Subcutaneous abdominal adipose tissue (tissue), 5 donors: ENCODE results near the gene TMEM109.

Experiments
- H3K27ac ChIP-seq: one replicate; pipeline ENCODE4 v1.7.0; 2013; ENCODE audit warnings: low read depth, mild to moderate bottlenecking, inconsistent platforms, low read length, moderate library complexity
- H3K27me3 ChIP-seq, 5 donors: one replicate each; pipeline ENCODE4 v1.7.0; 2013; ENCODE audit warnings: low read length in 5 of 5, inconsistent platforms in 1 of 5; ENCODE audit not compliant: control insufficient read depth in 5 of 5, insufficient read depth in 4 of 5
- H3K36me3 ChIP-seq, 5 donors: one replicate each; pipeline ENCODE4 v1.7.0; 2013; ENCODE audit warnings: low read length in 5 of 5; ENCODE audit not compliant: control insufficient read depth in 5 of 5, insufficient read depth in 5 of 5
- H3K4me1 ChIP-seq, 5 donors: one replicate each; pipeline ENCODE4 v1.7.0; 2013; ENCODE audit warnings: low read length in 5 of 5, mild to moderate bottlenecking in 3 of 5, moderate library complexity in 1 of 5; ENCODE audit not compliant: control insufficient read depth in 5 of 5, insufficient read depth in 5 of 5
- H3K4me3 ChIP-seq, 5 donors: one replicate each; pipeline ENCODE4 v1.7.0; 2013; ENCODE audit warnings: low read length in 5 of 5, low read depth in 1 of 5
- H3K9ac ChIP-seq, 5 donors: one replicate each; pipeline ENCODE4 v1.7.0; 2013; ENCODE audit warnings: low read length in 5 of 5, mild to moderate bottlenecking in 4 of 5, moderate library complexity in 3 of 5
- H3K9me3 ChIP-seq, 5 donors: one replicate each; pipeline ENCODE4 v1.7.0; 2013; ENCODE audit warnings: low read length in 5 of 5; ENCODE audit not compliant: control insufficient read depth in 5 of 5
- donor health status: healthy.
- donor health status: healthy.
- donor health status: healthy.
- donor health status: healthy.
- donor health status: healthy.

The TMEM109 gene

GRCh38 chr11:60899046-60899936, 14.7 kb upstream of the TMEM109 start:
- Histone ChIP-seq H3K4me3 (no peak overlapping the region), H3K4me1 (peaks cover 0 to 9% (median 6%) of the 10 kb centered on the region in 5 donors), H3K9me3 (no peaks in the 10 kb centered on the region), H3K27me3 (no peaks in the 10 kb centered on the region), H3K36me3 (peaks cover 36 to 91% (median 84%) of the 10 kb centered on the region in 5 donors), H3K27ac (no peak overlapping the region), H3K9ac (no peak overlapping the region)

DNA sequence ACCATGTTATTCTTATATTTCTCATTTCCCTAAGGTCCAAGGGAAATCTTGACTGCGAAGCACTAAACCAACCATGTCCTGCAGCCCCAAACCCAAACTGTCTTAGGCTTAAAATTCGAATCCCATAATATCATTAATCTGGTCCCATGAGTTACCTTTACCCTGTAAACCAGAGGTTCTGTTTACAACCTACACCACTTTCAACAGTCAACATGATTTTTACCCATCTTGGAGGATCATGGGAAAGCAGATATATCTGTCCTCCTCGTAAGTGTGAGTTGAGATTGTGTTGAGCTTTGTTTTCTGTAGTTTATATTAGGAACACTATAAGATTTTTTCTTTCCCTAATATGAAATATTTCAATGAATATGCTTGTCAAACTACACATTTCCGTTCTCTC, 14.0 kb upstream of the TMEM109 start:
- H3K27me3 ChIP-seq = no peaks in the 10 kb centered on the region
- H3K36me3 ChIP-seq = peaks cover 29 to 84% (median 77%) of the 10 kb centered on the region in 5 donors
- H3K9me3 ChIP-seq = no peaks in the 10 kb centered on the region
- no peak overlapping the region for H3K4me3 ChIP-seq
- H3K9ac ChIP-seq = no peak overlapping the region
- H3K27ac ChIP-seq = no peak overlapping the region
- H3K4me1 ChIP-seq = peaks cover 4 to 15% (median 12%) of the 10 kb centered on the region in 5 donors

- H3K27ac ChIP-seq = no peak overlapping the region
- H3K27me3 ChIP-seq = no peaks in the 10 kb centered on the region
- H3K9me3 ChIP-seq = no peaks in the 10 kb centered on the region
- peaks cover 26 to 76% (median 70%) of the 10 kb centered on the region in 5 donors for H3K36me3 ChIP-seq
- no peak overlapping the region for H3K4me3 ChIP-seq
- H3K4me1 ChIP-seq = peaks cover 12 to 17% (median 16%) of the 10 kb centered on the region in 5 donors
- H3K9ac ChIP-seq = no peak overlapping the region
Observed at GRCh38 chr11:60900673-60901404, 13.1 kb upstream of the TMEM109 start.

DNA sequence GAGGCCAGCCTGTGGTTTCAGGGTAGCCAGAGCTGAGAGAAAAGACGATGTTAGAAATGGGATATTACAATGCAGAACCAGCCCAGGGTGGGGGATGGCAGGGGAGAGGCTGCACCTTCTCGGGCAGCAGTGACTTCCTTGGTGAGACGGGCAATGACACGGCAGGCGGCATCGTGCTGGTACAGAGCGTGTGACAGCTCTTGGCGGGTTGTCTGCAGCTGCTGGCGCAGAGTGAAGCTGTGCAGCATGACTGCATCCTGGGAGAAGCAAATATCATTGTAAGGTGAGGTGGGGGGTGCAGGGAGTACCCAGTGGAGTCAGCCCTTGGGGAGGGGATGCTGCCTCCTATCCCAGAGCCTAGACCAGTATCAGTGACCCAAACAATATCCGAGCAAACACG, 11.3 kb upstream of the TMEM109 start:
- Histone ChIP-seq H3K27ac (no peak overlapping the region), H3K9ac (no peak overlapping the region), H3K36me3 (peaks cover 15 to 58% (median 54%) of the 10 kb centered on the region in 5 donors)

GRCh38 chr11:60905047-60905446, 8.9 kb upstream of the TMEM109 start:
- H3K9ac ChIP-seq = peak overlapping the region; percentile 41 to 94 (median 86)
- H3K9me3 ChIP-seq = no peaks in the 10 kb centered on the region
- H3K27me3 ChIP-seq = peaks cover 0 to 4% (median 0%) of the 10 kb centered on the region in 5 donors
- peaks cover 10 to 39% (median 36%) of the 10 kb centered on the region in 5 donors for H3K36me3 ChIP-seq
- peaks cover 16 to 30% (median 24%) of the 10 kb centered on the region in 5 donors for H3K4me1 ChIP-seq
- H3K4me3 ChIP-seq = peak overlapping the region in 4 of 5 donors; percentile 73 to 95 (median 86)
- peak overlapping the region; percentile 96 for H3K27ac ChIP-seq

More for the DNA sequence above, 11.3 kb upstream of the TMEM109 start:
- Histone ChIP-seq H3K9me3 (no peaks in the 10 kb centered on the region), H3K4me3 (no peak overlapping the region), H3K27me3 (peaks cover 0 to 4% (median 0%) of the 10 kb centered on the region in 5 donors), H3K4me1 (peaks cover 16 to 27% (median 24%) of the 10 kb centered on the region in 5 donors)

DNA sequence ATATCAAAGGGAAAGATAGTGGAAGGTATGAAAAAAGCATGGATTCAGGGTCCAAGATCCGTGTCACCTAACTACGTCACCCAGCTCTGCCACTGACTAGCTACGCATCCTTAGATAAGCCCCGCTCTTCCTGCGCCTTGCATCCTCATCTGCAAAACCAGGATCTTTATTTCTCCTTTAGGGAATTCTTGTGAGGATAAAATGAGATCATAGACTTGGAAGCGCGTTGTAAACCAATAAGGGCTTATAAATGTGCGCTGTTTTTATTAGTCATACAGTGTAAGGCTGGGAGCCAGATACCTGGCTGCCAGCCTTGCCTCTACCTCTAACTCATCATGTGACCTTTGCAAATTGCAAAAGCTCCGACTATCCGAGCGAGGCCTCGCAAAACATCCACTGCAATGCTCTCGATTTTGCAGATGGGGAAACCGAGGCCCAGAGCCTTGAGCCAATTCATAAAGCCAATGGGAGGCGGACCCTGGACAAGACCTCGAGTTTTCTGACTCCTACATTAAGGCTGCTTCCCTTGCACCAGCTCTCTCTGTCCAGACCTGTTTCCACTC, 8.3 kb upstream of the TMEM109 start:
- peak overlapping the region; percentile 84 to 97 (median 91) for H3K9ac ChIP-seq

GRCh38 chr11:60906132-60906972, 7.6 kb upstream of the TMEM109 start, which contains the start of gene PRPF19:
Gene PRPF19, minus strand, starts transcription at chr11:60906585. Its CDS starts 203 bp downstream, at chr11:60906382.
- H3K36me3 ChIP-seq = peaks cover 7 to 26% (median 23%) of the 10 kb centered on the region in 5 donors
- H3K27ac ChIP-seq = peak within 1 kb of the TSS; percentile 96
- no peaks in the 10 kb centered on the region for H3K9me3 ChIP-seq
- peaks cover 20 to 40% (median 29%) of the 10 kb centered on the region in 5 donors for H3K4me1 ChIP-seq
- peak within 1 kb of the TSS; percentile 73 to 95 (median 80) for H3K4me3 ChIP-seq
- H3K9ac ChIP-seq = peak within 1 kb of the TSS; percentile 86 to 98 (median 94)
- H3K27me3 ChIP-seq = peaks cover 0 to 4% (median 0%) of the 10 kb centered on the region in 5 donors

More for the DNA sequence above, 8.3 kb upstream of the TMEM109 start:
- Histone ChIP-seq H3K27me3 (peaks cover 0 to 4% (median 0%) of the 10 kb centered on the region in 5 donors), H3K9me3 (no peaks in the 10 kb centered on the region), H3K4me3 (peak overlapping the region; percentile 73 to 95 (median 80)), H3K4me1 (peaks cover 16 to 33% (median 24%) of the 10 kb centered on the region in 5 donors), H3K27ac (peak overlapping the region; percentile 96), H3K36me3 (peaks cover 8 to 33% (median 31%) of the 10 kb centered on the region in 5 donors)

GRCh38 chr11:60908803-60909202, 5.2 kb upstream of the TMEM109 start:
- Histone ChIP-seq H3K36me3 (peaks cover 0 to 1% (median 0%) of the 10 kb centered on the region in 5 donors), H3K4me1 (peaks cover 27 to 60% (median 44%) of the 10 kb centered on the region in 5 donors), H3K27ac (no peak overlapping the region), H3K27me3 (peaks cover 0 to 4% (median 0%) of the 10 kb centered on the region in 5 donors), H3K9me3 (no peaks in the 10 kb centered on the region), H3K9ac (no peak overlapping the region), H3K4me3 (no peak overlapping the region)
